ENCODE measurements around the gene TPCN2. TPM values are rescaled to one million over a fixed set of nuclear protein-coding genes. Genes with fewer than 3 reads are reported as not detected.

Gene TPCN2
- total RNA-seq, 1 donor, result 11.1 TPM

DNA sequence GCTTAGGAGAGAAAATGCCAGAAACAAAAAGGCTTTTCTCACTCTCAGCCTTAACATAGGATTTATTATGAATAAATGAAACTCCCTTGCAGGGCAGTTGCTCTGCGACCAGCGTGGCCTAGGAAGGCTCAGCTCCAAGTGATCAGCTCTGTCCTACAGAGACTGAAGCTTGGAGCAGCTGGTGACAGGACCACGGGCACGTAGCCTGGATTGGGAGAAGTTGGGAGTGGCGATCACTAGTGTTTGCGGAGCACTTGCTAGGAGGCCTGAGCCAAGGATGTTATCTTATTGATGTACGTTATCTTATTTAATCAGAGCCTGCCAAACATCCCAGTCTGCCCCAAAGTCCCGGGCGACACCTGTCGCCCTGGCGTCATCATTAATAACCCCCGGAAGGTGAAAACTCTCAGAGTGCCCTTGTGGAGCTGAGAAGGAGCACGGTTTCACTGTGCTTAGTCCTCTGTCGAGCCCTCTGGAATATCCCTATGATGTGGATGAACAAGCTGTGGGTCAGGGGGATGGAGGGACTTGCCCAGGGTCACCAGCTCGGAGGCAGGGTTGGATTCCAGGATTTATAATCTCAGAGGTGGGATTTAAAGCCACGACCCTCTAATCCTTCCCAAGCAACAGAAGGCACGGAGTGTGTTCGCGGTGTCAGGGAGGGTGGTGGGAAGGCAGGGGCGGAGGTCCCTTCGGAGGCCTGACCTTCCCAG lies 66.2 kb downstream of the TPCN2 start:
- TF ChIP-seq CTCF (IDR thresholded peaks at IDR 0.05; ENCODE audit: insufficient read depth, low read length), result no peak
- DNase-seq (ENCODE audit: low read depth), result no peak
- H3K4me3 ChIP-seq (ENCODE audit: low read depth, low read length), result no peak overlapping the region

- no peak overlapping the region for H3K4me3 ChIP-seq (ENCODE audit: low read depth, low read length)
- no peak for DNase-seq (ENCODE audit: low read depth)
- TF ChIP-seq CTCF (IDR thresholded peaks at IDR 0.05; ENCODE audit: insufficient read depth, low read length), result no peak
Measured at GRCh38 chr11:69115586-69116560, 67.1 kb downstream of the TPCN2 start.

DNA sequence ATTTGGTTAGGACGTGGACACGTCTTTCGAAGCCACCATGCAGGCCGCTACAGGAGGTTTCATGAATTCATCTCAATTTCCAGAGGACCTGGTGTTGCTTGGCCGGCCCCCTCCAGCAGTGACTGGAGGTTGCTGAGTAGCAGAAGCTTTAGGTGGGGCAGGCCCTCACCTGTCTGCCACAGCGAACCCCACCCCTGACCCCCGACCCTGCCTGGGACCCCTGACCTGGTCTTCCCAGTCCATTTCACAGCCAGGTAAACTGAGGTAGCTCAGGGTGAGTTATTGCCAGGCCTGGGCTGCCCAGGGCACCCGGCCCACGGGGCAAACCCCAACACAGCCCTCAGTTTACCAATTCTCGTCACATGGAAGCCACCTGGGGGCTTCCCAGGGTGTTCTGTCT lies 67.9 kb downstream of the TPCN2 start:
- H3K4me3 ChIP-seq (ENCODE audit: low read depth, low read length), result no peak overlapping the region
- DNase-seq (ENCODE audit: low read depth), result no peak
- no peak for TF ChIP-seq CTCF (IDR thresholded peaks at IDR 0.05; ENCODE audit: insufficient read depth, low read length)

DNA sequence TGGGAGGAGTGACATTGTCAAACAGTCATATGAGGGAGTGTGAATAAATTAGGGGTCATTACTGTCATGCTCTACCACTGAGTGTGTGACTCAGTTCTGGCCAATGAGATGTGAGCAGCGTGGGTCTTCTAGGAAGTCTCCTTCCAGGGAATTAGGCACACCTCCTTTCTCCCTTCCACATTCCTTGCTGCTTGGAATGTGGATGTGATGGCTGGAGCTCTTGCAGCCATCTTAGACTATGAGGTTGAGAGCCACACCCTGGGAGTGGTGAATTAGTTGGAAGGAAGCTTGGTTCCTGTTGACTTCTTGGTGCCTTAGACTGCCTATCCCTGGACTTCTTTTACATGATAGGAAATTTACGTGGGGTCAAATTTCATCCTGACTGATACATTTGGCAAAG lies 70.5 kb downstream of the TPCN2 start:
- no peak for TF ChIP-seq CTCF (IDR thresholded peaks at IDR 0.05; ENCODE audit: insufficient read depth, low read length)
- DNase-seq (ENCODE audit: low read depth), result no peak
- H3K4me3 ChIP-seq (ENCODE audit: low read depth, low read length), result no peak overlapping the region

- H3K4me3 ChIP-seq (ENCODE audit: low read depth, low read length), result no peak overlapping the region
- no peak for DNase-seq (ENCODE audit: low read depth)
- TF ChIP-seq CTCF (IDR thresholded peaks at IDR 0.05; ENCODE audit: insufficient read depth, low read length), result no peak
Measured at GRCh38 chr11:69120096-69120875, 71.6 kb downstream of the TPCN2 start.

GRCh38 chr11:69121021-69121420 lies 72.3 kb downstream of the TPCN2 start:
- H3K4me3 ChIP-seq (ENCODE audit: low read depth, low read length), result no peak overlapping the region
- no peak for DNase-seq (ENCODE audit: low read depth)
- TF ChIP-seq CTCF (IDR thresholded peaks at IDR 0.05; ENCODE audit: insufficient read depth, low read length), result no peak

Data from fibroblast of the aortic adventitia (primary cell).